ENCODE measurements around the gene GBF1.

DNA sequence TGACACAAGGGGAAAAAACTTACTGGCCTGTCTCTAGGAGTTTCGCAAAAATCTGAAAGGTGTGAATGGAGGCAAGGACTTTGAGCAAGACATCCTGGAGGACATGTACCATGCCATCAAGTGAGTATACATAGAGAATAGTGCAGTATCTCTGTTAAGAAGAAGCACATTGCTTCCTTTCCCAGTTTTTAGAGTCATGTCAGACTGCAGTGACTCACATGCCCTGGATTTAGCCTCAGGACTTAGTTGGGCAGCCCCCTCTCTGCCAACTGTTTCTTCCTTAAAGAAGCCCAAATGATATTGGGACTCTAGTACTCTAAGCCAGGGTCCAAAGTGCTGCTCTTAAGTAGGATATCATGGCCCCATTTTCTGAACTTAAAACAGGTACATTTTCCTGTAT, 122.1 kb downstream of the GBF1 start:
- TF ChIP-seq, protein P1, sequence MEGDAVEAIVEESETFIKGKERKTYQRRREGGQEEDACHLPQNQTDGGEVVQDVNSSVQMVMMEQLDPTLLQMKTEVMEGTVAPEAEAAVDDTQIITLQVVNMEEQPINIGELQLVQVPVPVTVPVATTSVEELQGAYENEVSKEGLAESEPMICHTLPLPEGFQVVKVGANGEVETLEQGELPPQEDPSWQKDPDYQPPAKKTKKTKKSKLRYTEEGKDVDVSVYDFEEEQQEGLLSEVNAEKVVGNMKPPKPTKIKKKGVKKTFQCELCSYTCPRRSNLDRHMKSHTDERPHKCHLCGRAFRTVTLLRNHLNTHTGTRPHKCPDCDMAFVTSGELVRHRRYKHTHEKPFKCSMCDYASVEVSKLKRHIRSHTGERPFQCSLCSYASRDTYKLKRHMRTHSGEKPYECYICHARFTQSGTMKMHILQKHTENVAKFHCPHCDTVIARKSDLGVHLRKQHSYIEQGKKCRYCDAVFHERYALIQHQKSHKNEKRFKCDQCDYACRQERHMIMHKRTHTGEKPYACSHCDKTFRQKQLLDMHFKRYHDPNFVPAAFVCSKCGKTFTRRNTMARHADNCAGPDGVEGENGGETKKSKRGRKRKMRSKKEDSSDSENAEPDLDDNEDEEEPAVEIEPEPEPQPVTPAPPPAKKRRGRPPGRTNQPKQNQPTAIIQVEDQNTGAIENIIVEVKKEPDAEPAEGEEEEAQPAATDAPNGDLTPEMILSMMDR (IDR thresholded peaks at IDR 0.05), result no peak
- no peak for TF ChIP-seq POLR2A (IDR thresholded peaks at IDR 0.05)

Measured in right lobe of liver (tissue), 4 donors.